ENCODE results near the gene ALCAM.

GRCh38 chr3:105502333-105502732, 135.6 kb downstream of the ALCAM start:
- TF ChIP-seq CTCF (conservative IDR thresholded peaks at IDR 0.05 in 1 of 2, IDR thresholded peaks at IDR 0.05 in 1 of 2; ENCODE audit: low read depth in 1 of 2, low read length in 2 of 2) (no peak), EZH2 (IDR thresholded peaks at IDR 0.05; ENCODE audit: low read length, missing control alignments) (no peak)
